HTERT RPE-1 (cell line): ENCODE measurements around the gene TBC1D17.
"Not testable (repeated sequence)": the region's sequence is repeated elsewhere in the genome, so short reads cannot be mapped to it uniquely, and the experiment has no call there.

Experiments used
- in situ Hi-C: fragments of 300-500 bp; cut with MboI; formaldehyde crosslinking; loops from 4 replicates; pipeline ENCODE4 v1.14.3; 2020; ENCODE audit warnings: low sequenced_read_pairs

The TBC1D17 gene

GRCh38 chr19:49916839-49917733 lies 39.6 kb downstream of the TBC1D17 start:
- in situ Hi-C loops: no loop called here

- in situ Hi-C loops: no loop called here
Measured at GRCh38 chr19:49918089-49918488, 40.6 kb downstream of the TBC1D17 start.

GRCh38 chr19:49920624-49921363 lies 43.3 kb downstream of the TBC1D17 start:
- in situ Hi-C loops: no loop called here

GRCh38 chr19:49921871-49922795 lies 44.6 kb downstream of the TBC1D17 start:
- in situ Hi-C loops: no loop called here

- in situ Hi-C loops: no loop called here
Measured at GRCh38 chr19:49923055-49924003, 45.8 kb downstream of the TBC1D17 start.

GRCh38 chr19:49924004-49924880 lies 46.7 kb downstream of the TBC1D17 start:
- in situ Hi-C loops: no loop called here

GRCh38 chr19:49924881-49925210 lies 47.3 kb downstream of the TBC1D17 start:
- in situ Hi-C loops: not testable (repeated sequence)

GRCh38 chr19:49925486-49925885 lies 48.0 kb downstream of the TBC1D17 start:
- in situ Hi-C loops: no loop called here

GRCh38 chr19:49926515-49926914 lies 49.0 kb downstream of the TBC1D17 start:
- in situ Hi-C loops: no loop called here

- in situ Hi-C loops: no loop called here
Measured at GRCh38 chr19:49927526-49928264, 50.2 kb downstream of the TBC1D17 start.

- in situ Hi-C loops: no loop called here
Measured at GRCh38 chr19:49929121-49929610, 51.7 kb downstream of the TBC1D17 start, which contains the start of the genes ATF5 and NUP62. TSS of gene ATF5 (plus strand) at chr19:49929205. CDS start at chr19:49930851, 1,646 bp downstream. TSS of gene NUP62 (minus strand) at chr19:49929504. CDS start at chr19:49909807, 19,697 bp downstream.

GRCh38 chr19:49929611-49930482 lies 52.3 kb downstream of the TBC1D17 start:
- in situ Hi-C loops: no loop called here

- in situ Hi-C loops: no loop called here
Measured at GRCh38 chr19:49930483-49931011, 53.0 kb downstream of the TBC1D17 start.

- in situ Hi-C loops: no loop called here
Measured at GRCh38 chr19:49931293-49932040, 54.0 kb downstream of the TBC1D17 start.

GRCh38 chr19:49932041-49932451 lies 54.5 kb downstream of the TBC1D17 start:
- in situ Hi-C loops: no loop called here

GRCh38 chr19:49932731-49933131 lies 55.2 kb downstream of the TBC1D17 start:
- in situ Hi-C loops: no loop called here
